ENCODE measurements around the gene MRPS34. TPM values are rescaled to one million over a fixed set of nuclear protein-coding genes. Genes with fewer than 3 reads are reported as not detected.

Gene MRPS34
- total and polyA plus RNA-seq, 10 of the 15 experiments (the other 5 are each of a cell fraction or from before 2014, with no cell fraction given) = 3.6 to 285 (median 147) TPM

DNA sequence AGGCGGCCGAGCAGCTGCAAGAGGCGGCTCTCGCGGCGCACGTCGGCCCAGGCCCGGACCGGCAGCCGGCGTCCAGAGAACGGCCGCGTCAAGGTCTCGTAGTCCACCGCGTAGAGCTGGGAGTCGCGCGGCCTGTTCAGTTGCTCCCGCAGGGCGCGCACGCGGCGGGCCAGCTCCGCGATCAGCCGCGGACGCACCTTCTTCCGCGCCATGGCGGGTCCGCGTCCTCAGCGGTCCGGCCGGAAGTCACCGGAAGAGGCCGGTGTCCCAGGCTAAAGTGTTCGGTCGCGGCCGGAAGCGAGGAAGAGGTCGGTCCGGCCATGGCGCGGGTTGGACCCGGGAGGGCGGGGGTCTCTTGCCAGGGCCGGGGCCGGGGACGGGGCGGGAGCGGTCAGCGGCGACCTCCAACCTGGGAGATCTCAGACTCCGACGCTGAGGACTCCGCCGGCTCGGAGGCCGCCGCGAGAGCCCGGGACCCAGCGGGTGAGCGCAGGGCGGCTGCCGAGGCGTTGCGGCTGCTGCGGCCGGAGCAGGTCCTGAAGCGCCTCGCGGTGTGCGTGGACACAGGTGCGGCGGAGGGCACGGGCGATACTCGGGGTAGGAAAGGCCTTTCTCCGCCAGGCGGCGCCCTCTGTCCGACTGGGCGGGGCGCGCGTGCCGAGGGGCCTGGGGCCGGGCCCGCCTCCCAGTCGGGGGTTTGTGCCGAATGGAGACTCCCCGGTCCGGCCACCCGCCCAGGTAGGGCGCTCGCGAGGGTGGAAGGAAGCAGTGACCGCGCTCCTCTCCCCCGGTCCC lies at the start of gene MRPS34 (continued):
- TF ChIP-seq, protein P1, sequence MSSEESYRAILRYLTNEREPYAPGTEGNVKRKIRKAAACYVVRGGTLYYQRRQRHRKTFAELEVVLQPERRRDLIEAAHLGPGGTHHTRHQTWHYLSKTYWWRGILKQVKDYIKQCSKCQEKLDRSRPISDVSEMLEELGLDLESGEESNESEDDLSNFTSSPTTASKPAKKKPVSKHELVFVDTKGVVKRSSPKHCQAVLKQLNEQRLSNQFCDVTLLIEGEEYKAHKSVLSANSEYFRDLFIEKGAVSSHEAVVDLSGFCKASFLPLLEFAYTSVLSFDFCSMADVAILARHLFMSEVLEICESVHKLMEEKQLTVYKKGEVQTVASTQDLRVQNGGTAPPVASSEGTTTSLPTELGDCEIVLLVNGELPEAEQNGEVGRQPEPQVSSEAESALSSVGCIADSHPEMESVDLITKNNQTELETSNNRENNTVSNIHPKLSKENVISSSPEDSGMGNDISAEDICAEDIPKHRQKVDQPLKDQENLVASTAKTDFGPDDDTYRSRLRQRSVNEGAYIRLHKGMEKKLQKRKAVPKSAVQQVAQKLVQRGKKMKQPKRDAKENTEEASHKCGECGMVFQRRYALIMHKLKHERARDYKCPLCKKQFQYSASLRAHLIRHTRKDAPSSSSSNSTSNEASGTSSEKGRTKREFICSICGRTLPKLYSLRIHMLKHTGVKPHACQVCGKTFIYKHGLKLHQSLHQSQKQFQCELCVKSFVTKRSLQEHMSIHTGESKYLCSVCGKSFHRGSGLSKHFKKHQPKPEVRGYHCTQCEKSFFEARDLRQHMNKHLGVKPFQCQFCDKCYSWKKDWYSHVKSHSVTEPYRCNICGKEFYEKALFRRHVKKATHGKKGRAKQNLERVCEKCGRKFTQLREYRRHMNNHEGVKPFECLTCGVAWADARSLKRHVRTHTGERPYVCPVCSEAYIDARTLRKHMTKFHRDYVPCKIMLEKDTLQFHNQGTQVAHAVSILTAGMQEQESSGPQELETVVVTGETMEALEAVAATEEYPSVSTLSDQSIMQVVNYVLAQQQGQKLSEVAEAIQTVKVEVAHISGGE (CRISPR knock-in tag; IDR thresholded peaks at IDR 0.05) = peak; percentile 94
- peak; percentile 69; the same call in 1 of the 2 replicates for TF ChIP-seq ESRRA (IDR thresholded peaks at IDR 0.05; ENCODE audit: low read length)
- peak; percentile 51 to 87; a peak in 2 of 4 replicates for TF ChIP-seq SRF (IDR thresholded peaks at IDR 0.05; ENCODE audit: low read depth in 2 of 2, low read length in 2 of 2)
- TF ChIP-seq ETV6 (conservative IDR thresholded peaks at IDR 0.05 in 1 of 2, IDR thresholded peaks at IDR 0.05 in 1 of 2; ENCODE audit: borderline replicate concordance in 1 of 2, low read depth in 1 of 2) = no peak
- no peak for TF ChIP-seq JUND (IDR thresholded peaks at IDR 0.05; ENCODE audit: low read depth, low read length)
- TF ChIP-seq, protein P2, sequence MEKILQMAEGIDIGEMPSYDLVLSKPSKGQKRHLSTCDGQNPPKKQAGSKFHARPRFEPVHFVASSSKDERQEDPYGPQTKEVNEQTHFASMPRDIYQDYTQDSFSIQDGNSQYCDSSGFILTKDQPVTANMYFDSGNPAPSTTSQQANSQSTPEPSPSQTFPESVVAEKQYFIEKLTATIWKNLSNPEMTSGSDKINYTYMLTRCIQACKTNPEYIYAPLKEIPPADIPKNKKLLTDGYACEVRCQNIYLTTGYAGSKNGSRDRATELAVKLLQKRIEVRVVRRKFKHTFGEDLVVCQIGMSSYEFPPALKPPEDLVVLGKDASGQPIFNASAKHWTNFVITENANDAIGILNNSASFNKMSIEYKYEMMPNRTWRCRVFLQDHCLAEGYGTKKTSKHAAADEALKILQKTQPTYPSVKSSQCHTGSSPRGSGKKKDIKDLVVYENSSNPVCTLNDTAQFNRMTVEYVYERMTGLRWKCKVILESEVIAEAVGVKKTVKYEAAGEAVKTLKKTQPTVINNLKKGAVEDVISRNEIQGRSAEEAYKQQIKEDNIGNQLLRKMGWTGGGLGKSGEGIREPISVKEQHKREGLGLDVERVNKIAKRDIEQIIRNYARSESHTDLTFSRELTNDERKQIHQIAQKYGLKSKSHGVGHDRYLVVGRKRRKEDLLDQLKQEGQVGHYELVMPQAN (conservative IDR thresholded peaks at IDR 0.05) = peak; percentile 78
- TF ChIP-seq NR2F1 (conservative IDR thresholded peaks at IDR 0.05) = 0 out of 2 replicates have a peak, but pooled peaks have one; percentile 68
- TF ChIP-seq YBX1 (IDR thresholded peaks at IDR 0.05) = no peak
- TF ChIP-seq, protein P3, sequence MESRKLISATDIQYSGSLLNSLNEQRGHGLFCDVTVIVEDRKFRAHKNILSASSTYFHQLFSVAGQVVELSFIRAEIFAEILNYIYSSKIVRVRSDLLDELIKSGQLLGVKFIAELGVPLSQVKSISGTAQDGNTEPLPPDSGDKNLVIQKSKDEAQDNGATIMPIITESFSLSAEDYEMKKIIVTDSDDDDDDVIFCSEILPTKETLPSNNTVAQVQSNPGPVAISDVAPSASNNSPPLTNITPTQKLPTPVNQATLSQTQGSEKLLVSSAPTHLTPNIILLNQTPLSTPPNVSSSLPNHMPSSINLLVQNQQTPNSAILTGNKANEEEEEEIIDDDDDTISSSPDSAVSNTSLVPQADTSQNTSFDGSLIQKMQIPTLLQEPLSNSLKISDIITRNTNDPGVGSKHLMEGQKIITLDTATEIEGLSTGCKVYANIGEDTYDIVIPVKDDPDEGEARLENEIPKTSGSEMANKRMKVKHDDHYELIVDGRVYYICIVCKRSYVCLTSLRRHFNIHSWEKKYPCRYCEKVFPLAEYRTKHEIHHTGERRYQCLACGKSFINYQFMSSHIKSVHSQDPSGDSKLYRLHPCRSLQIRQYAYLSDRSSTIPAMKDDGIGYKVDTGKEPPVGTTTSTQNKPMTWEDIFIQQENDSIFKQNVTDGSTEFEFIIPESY (IDR thresholded peaks at IDR 0.05) = no peak
- TF ChIP-seq WRNIP1 (IDR thresholded peaks at IDR 0.05; ENCODE audit: borderline replicate concordance, low read depth, low read length) = no peak
- no peak for TF ChIP-seq RBBP5 (conservative IDR thresholded peaks at IDR 0.05)
- TF ChIP-seq, protein P4, sequence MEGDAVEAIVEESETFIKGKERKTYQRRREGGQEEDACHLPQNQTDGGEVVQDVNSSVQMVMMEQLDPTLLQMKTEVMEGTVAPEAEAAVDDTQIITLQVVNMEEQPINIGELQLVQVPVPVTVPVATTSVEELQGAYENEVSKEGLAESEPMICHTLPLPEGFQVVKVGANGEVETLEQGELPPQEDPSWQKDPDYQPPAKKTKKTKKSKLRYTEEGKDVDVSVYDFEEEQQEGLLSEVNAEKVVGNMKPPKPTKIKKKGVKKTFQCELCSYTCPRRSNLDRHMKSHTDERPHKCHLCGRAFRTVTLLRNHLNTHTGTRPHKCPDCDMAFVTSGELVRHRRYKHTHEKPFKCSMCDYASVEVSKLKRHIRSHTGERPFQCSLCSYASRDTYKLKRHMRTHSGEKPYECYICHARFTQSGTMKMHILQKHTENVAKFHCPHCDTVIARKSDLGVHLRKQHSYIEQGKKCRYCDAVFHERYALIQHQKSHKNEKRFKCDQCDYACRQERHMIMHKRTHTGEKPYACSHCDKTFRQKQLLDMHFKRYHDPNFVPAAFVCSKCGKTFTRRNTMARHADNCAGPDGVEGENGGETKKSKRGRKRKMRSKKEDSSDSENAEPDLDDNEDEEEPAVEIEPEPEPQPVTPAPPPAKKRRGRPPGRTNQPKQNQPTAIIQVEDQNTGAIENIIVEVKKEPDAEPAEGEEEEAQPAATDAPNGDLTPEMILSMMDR (IDR thresholded peaks at IDR 0.05 in 2 of 3, conservative IDR thresholded peaks at IDR 0.05 in 1 of 3; ENCODE audit: control insufficient read depth in 2 of 3, extremely low read depth in 1 of 3, insufficient read depth in 1 of 3, low read depth in 3 of 3, low read length in 3 of 3) = peak; percentile 71 to 81 (median 73)
- TF ChIP-seq SUZ12 (IDR thresholded peaks at IDR 0.05; ENCODE audit: unreplicated experiment) = no peak
- TF ChIP-seq CHD1 (IDR thresholded peaks at IDR 0.05; ENCODE audit: low read depth, low read length) = peak; percentile 83; the same call in 1 of the 2 replicates
- peak; percentile 39 for TF ChIP-seq MXI1 (IDR thresholded peaks at IDR 0.05; ENCODE audit: low read depth, low read length)
- no peak for TF ChIP-seq ZNF274 (IDR thresholded peaks at IDR 0.05; ENCODE audit: insufficient read depth, insufficient read length)

All from GM12878 (cell line).